HCT116 (cell line): ENCODE results near the gene VPS41. TPM values are rescaled to one million over a fixed set of nuclear protein-coding genes. Genes with fewer than 3 reads are reported as not detected.

Experiments
- ATAC-seq: fragments of 200-7000 bp; cut with Tn5 transposase; 2 replicates; pipeline ENCODE4 v1.9.1; 2020; ENCODE audit warnings: mild to moderate bottlenecking, moderate library complexity
- BruUV-seq: library from RNA; stranded (reverse); fragments of 400-500 nt; replicated peaks from 2 replicates; lab custom pipeline; 2021; lab: Mats Ljungman, UMichigan
- CTCF ChIA-PET: fragments of 300-600 bp; sonication (Branson Sonifier 250); formaldehyde crosslinking; loops from one replicate; lab custom pipeline; 2021; ENCODE audit warnings: antibody characterized with exemption; lab: Charles Lee
- POLR2A ChIA-PET: fragments of 300-600, 350-600 bp; sonication (Branson Sonifier 250); formaldehyde crosslinking; loops from one replicate; lab custom pipeline; 2021; ENCODE audit warnings: antibody characterized with exemption; lab: Charles Lee
- RAD21 ChIA-PET, 2 experiments: fragments of 300-600 bp; sonication (Branson Sonifier 250); formaldehyde crosslinking; loops; one replicate each; lab custom pipeline; 2023; ENCODE audit warnings: low total read pairs in 2 of 2; ENCODE audit not compliant: uncharacterized antibody in 2 of 2, unreplicated experiment in 2 of 2, low non-redundant PET in 1 of 2; lab: Charles Lee
- DNase-seq: peaks from one replicate; pipeline ENCODE4 v3.0.0-alpha.2; 2010; ENCODE audit warnings: low read depth, low spot score
- H2AFZ ChIP-seq: fragments of 200-600 bp; shearing (Covaris generic), sonication (generic); 2 replicates; pipeline ENCODE4 v1.6.1; 2017; ENCODE audit warnings: low read depth, mixed run types, mixed read lengths, antibody characterized with exemption, low read length; ENCODE audit not compliant: poor library complexity, severe bottlenecking
- H3K27ac ChIP-seq: 2 replicates; pipeline ENCODE4 v1.5.1; 2012; ENCODE audit warnings: low read depth, low read length
- H3K27me3 ChIP-seq: fragments of 200-600 bp; sonication (generic); 2 replicates; pipeline ENCODE4 v1.6.1; 2016; ENCODE audit warnings: mixed run types, low read length, mixed read lengths; ENCODE audit not compliant: insufficient read depth
- H3K36me3 ChIP-seq, 2 experiments: fragments of 200-500 bp in 1 of 2; fragments of 200-600 bp in 1 of 2; sonication (Bioruptor generic) in 1 of 2; sonication (generic) in 1 of 2; 2 replicates each; pipeline versions ENCODE4 v1.5.1 to v1.6.1; 2014 to 2016; ENCODE audit warnings: low read length in 2 of 2, inconsistent platforms in 1 of 2, mixed read lengths in 1 of 2, mixed run types in 1 of 2; ENCODE audit not compliant: insufficient read depth in 2 of 2, control insufficient read depth in 1 of 2
- H3K4me1 ChIP-seq, 2 experiments: fragments of 200-600 bp in 1 of 2; sonication (generic) in 1 of 2; 2 replicates each; pipeline versions ENCODE4 v1.5.1 to v1.6.1; 2012 to 2017; ENCODE audit warnings: low read length in 2 of 2, inconsistent platforms in 1 of 2, mild to moderate bottlenecking in 1 of 2, mixed read lengths in 1 of 2, mixed run types in 1 of 2, moderate library complexity in 1 of 2; ENCODE audit not compliant: insufficient read depth in 2 of 2, control insufficient read depth in 1 of 2
- H3K4me2 ChIP-seq: fragments of 200-600 bp; sonication (generic); 2 replicates; pipeline ENCODE4 v1.6.1; 2017; ENCODE audit warnings: mixed run types, low read length, mixed read lengths
- H3K4me3 ChIP-seq, 2 experiments: fragments of 200-600 bp in 1 of 2; sonication (generic) in 1 of 2; replicated peaks in 1 of 2; 2 replicates each; pipeline ENCODE4 v1.5.1; 2011 to 2016; ENCODE audit warnings: low read length in 2 of 2, control low read depth in 1 of 2, low read depth in 1 of 2, mild to moderate bottlenecking in 1 of 2, mixed read lengths in 1 of 2, mixed run types in 1 of 2
- H3K79me2 ChIP-seq: fragments of 200-600 bp; sonication (generic); 2 replicates; pipeline ENCODE4 v1.6.1; 2017; ENCODE audit warnings: mild to moderate bottlenecking, mixed run types, low read length, moderate library complexity, mixed read lengths; ENCODE audit not compliant: insufficient read depth
- H3K9ac ChIP-seq: fragments of 200-600 bp; sonication (generic); 2 replicates; pipeline ENCODE4 v1.6.1; 2016; ENCODE audit warnings: low read length, mixed read lengths
- H3K9me2 ChIP-seq: fragments of 200-600 bp; sonication (generic), shearing (Covaris generic); 2 replicates; pipeline ENCODE4 v1.6.1; 2017; ENCODE audit warnings: mixed run types, mild to moderate bottlenecking, moderate library complexity; ENCODE audit not compliant: insufficient read depth
- H3K9me3 ChIP-seq, 2 experiments: fragments of 200-500 bp in 1 of 2; fragments of 200-600 bp in 1 of 2; sonication (Bioruptor generic) in 1 of 2; sonication (generic) in 1 of 2; 2 replicates each; pipeline ENCODE4 v1.6.1; 2014 to 2017; ENCODE audit warnings: low read length in 2 of 2, mixed read lengths in 2 of 2, inconsistent platforms in 1 of 2, low read depth in 1 of 2, mild to moderate bottlenecking in 1 of 2, mixed run types in 1 of 2, moderate library complexity in 1 of 2; ENCODE audit not compliant: control insufficient read depth in 1 of 2, insufficient read depth in 1 of 2
- H4K20me1 ChIP-seq: fragments of 200-600 bp; sonication (generic), shearing (Covaris generic); 2 replicates; pipeline ENCODE4 v1.6.1; 2017; ENCODE audit warnings: mixed run types, mild to moderate bottlenecking, moderate library complexity; ENCODE audit not compliant: insufficient read depth
- ATF3 ChIP-seq: IDR thresholded peaks from 2 replicates; pipeline ENCODE4 v1.6.1; 2012
- CBX3 ChIP-seq: IDR thresholded peaks from 2 replicates; pipeline ENCODE4 v1.6.1; 2012; ENCODE audit warnings: low read depth
- EGR1 ChIP-seq: IDR thresholded peaks from 2 replicates; pipeline ENCODE4 v1.6.1; 2012; ENCODE audit warnings: low read depth
- ELF1 ChIP-seq: IDR thresholded peaks from 2 replicates; pipeline ENCODE4 v1.6.1; 2012; ENCODE audit warnings: low read depth, borderline replicate concordance
- EZH2 ChIP-seq: fragments of 200-600 bp; sonication (generic); IDR thresholded peaks from 2 replicates; pipeline ENCODE4 v1.6.1; 2017; ENCODE audit warnings: antibody characterized with exemption, mixed run types
- EZH2phosphoT487 ChIP-seq: fragments of 200-600 bp; IDR thresholded peaks from 2 replicates; pipeline ENCODE4 v1.6.1; 2018; ENCODE audit warnings: antibody characterized with exemption, borderline replicate concordance
- JUND ChIP-seq: IDR thresholded peaks from 2 replicates; pipeline ENCODE4 v1.6.1; 2012
- MAX ChIP-seq: IDR thresholded peaks from 2 replicates; pipeline ENCODE4 v1.6.1; 2012
- POLR2A ChIP-seq: IDR thresholded peaks from 2 replicates; pipeline ENCODE4 v1.7.0; 2011; ENCODE audit warnings: borderline replicate concordance; ENCODE audit not compliant: insufficient read depth, insufficient read length; ENCODE audit errors: extremely low read depth
- POLR2AphosphoS5 ChIP-seq: IDR thresholded peaks from 2 replicates; pipeline ENCODE4 v1.6.1; 2011; ENCODE audit warnings: mild to moderate bottlenecking, low read depth, low read length, moderate library complexity
- RAD21 ChIP-seq: IDR thresholded peaks from 2 replicates; pipeline ENCODE4 v1.6.1; 2012; ENCODE audit warnings: low read depth, mild to moderate bottlenecking
- REST ChIP-seq: IDR thresholded peaks from 2 replicates; pipeline ENCODE4 v1.6.1; 2012; ENCODE audit warnings: low read depth
- SIN3A ChIP-seq: IDR thresholded peaks from 2 replicates; pipeline ENCODE4 v1.6.1; 2012; ENCODE audit warnings: low read depth
- SP1 ChIP-seq: IDR thresholded peaks from 2 replicates; pipeline ENCODE4 v1.6.1; 2012; ENCODE audit warnings: low read depth
- SRF ChIP-seq: IDR thresholded peaks from 2 replicates; pipeline ENCODE4 v1.6.1; 2012; ENCODE audit warnings: low read depth
- TCF7L2 ChIP-seq: IDR thresholded peaks from 2 replicates; pipeline ENCODE4 v1.7.0; 2011; ENCODE audit warnings: borderline replicate concordance, inconsistent platforms; ENCODE audit not compliant: insufficient read depth, insufficient read length; ENCODE audit errors: extremely low read depth
- YY1 ChIP-seq: IDR thresholded peaks from 2 replicates; pipeline ENCODE4 v1.6.1; 2011; ENCODE audit warnings: low read length, low read depth, moderate library complexity, mild to moderate bottlenecking; ENCODE audit not compliant: insufficient replicate concordance; ENCODE audit errors: extremely low read depth
- ZBTB33 ChIP-seq: IDR thresholded peaks from 2 replicates; pipeline ENCODE4 v1.6.1; 2011; ENCODE audit warnings: mild to moderate bottlenecking, low read length, moderate library complexity; ENCODE audit not compliant: insufficient replicate concordance; ENCODE audit errors: extremely low read depth
- ZFX ChIP-seq: fragments of 450-650 bp; IDR thresholded peaks from 2 replicates; pipeline ENCODE4 v1.6.1; 2017
- ZNF274 ChIP-seq: fragments of 200-500 bp; sonication (Bioruptor generic); IDR thresholded peaks from 2 replicates; pipeline ENCODE4 v1.6.1; 2014; ENCODE audit warnings: mild to moderate bottlenecking, low read depth, low read length, inconsistent platforms
- intact Hi-C: fragments of 100-400 bp; cut with micrococcal nuclease; formaldehyde crosslinking; loops from 2 replicates; pipeline ENCODE4 v1.10.0; 2022
- total RNA-seq: library from RNA; stranded (reverse); gene quantifications from one replicate; pipeline ENCODE4 v1.2.1, GENCODE V29; 2021; ENCODE audit not compliant: unreplicated experiment

Gene VPS41
- total RNA-seq, 1 experiment from 2014 or later: 72.2 TPM

- ChIA-PET POLR2A (no interaction called here), CTCF (no interaction called here)
- no peak overlapping the region for H2AFZ ChIP-seq
These were observed 18.8 kb upstream of the VPS41 start for GRCh38 chr7:38927751-38928150.

More at GRCh38 chr7:38927751-38928150, 18.8 kb upstream of the VPS41 start:
- Histone ChIP-seq H3K27ac (no peak overlapping the region), H3K4me2 (no peak overlapping the region), H3K4me1 (0 out of 4 replicates have a peak, but pooled peaks cover 0 to 3% of the 10 kb centered on the region in 2 experiments), H3K9me3 (no peaks in the 10 kb centered on the region), H3K9ac (no peak overlapping the region), H3K4me3 (no peak overlapping the region), H3K36me3 (no peaks in the 10 kb centered on the region), H3K9me2 (no peaks in the 10 kb centered on the region), H4K20me1 (no peaks in the 10 kb centered on the region), H3K27me3 (peaks cover 14% of the 10 kb centered on the region; the same call in 1 of the 2 replicates), H3K79me2 (no peaks in the 10 kb centered on the region)
- no peak for ATAC-seq
- BruUV-seq: no TSS peak
- RAD21 ChIA-PET: no interaction called here
- no peak for DNase-seq
- intact Hi-C loops: no loop called here
- TF ChIP-seq RAD21: no peak
- TF ChIP-seq EGR1: no peak
- TF ChIP-seq MAX: no peak
- no peak for TF ChIP-seq SP1
- no peak for TF ChIP-seq ZNF274
- TF ChIP-seq YY1: no peak
- TF ChIP-seq ELF1: no peak
- no peak for TF ChIP-seq EZH2phosphoT487
- no peak for TF ChIP-seq TCF7L2
- no peak for TF ChIP-seq POLR2A
- no peak for TF ChIP-seq ZBTB33
- TF ChIP-seq REST: no peak
- no peak for TF ChIP-seq CBX3
- TF ChIP-seq POLR2AphosphoS5: no peak
- no peak for TF ChIP-seq ZFX
- no peak for TF ChIP-seq SIN3A
- no peak for TF ChIP-seq SRF
- TF ChIP-seq ATF3: no peak
- TF ChIP-seq JUND: no peak
- no peak for TF ChIP-seq EZH2
